RWPE2 (cell line): ENCODE results near the gene ZER1.

ENCODE experiments used
- ATAC-seq: fragments of 200-7000 bp; cut with Tn5 transposase; 3 replicates; pipeline ENCODE4 v1.9.1; 2021; ENCODE audit warnings: low read depth
- DNase-seq: peaks from one replicate; pipeline ENCODE4 v3.0.0-alpha.2; 2020; ENCODE audit warnings: low spot score
- H3K27ac ChIP-seq: fragments of 450-650 bp; 2 replicates; pipeline ENCODE4 v1.5.1; 2017; ENCODE audit warnings: mild to moderate bottlenecking; ENCODE audit not compliant: poor library complexity, severe bottlenecking
- H3K27me3 ChIP-seq: fragments of 250-450 bp; sonication (Bioruptor Pico); 2 replicates; pipeline ENCODE4 v1.5.1; 2021; ENCODE audit warnings: mild to moderate bottlenecking, moderate library complexity; ENCODE audit not compliant: insufficient read depth, poor library complexity, severe bottlenecking
- H3K36me3 ChIP-seq: fragments of 250-450 bp; sonication (Bioruptor Pico); 2 replicates; pipeline ENCODE4 v1.5.1; 2020; ENCODE audit warnings: low read depth, mild to moderate bottlenecking, moderate library complexity
- H3K4me1 ChIP-seq: fragments of 250-450 bp; sonication (Bioruptor Pico); 2 replicates; pipeline ENCODE4 v1.5.1; 2021; ENCODE audit warnings: mild to moderate bottlenecking, moderate library complexity; ENCODE audit not compliant: insufficient read depth, poor library complexity, severe bottlenecking
- H3K4me3 ChIP-seq: fragments of 250-450 bp; sonication (Bioruptor Pico); 2 replicates; pipeline ENCODE4 v1.5.1; 2021; ENCODE audit warnings: mild to moderate bottlenecking, moderate library complexity; ENCODE audit not compliant: severe bottlenecking
- H3K9me3 ChIP-seq: fragments of 250-450 bp; sonication (Bioruptor Pico); 2 replicates; pipeline ENCODE4 v1.5.1; 2021; ENCODE audit warnings: mild to moderate bottlenecking, moderate library complexity; ENCODE audit not compliant: severe bottlenecking
- TF ChIP-seq, protein P1 (sequence below): fragments of 450-650 bp; IDR thresholded peaks from one replicate; pipeline ENCODE4 v1.5.1; 2017; ENCODE audit warnings: mild to moderate bottlenecking, moderate library complexity; ENCODE audit not compliant: poor library complexity, severe bottlenecking

ZER1 gene

DNA sequence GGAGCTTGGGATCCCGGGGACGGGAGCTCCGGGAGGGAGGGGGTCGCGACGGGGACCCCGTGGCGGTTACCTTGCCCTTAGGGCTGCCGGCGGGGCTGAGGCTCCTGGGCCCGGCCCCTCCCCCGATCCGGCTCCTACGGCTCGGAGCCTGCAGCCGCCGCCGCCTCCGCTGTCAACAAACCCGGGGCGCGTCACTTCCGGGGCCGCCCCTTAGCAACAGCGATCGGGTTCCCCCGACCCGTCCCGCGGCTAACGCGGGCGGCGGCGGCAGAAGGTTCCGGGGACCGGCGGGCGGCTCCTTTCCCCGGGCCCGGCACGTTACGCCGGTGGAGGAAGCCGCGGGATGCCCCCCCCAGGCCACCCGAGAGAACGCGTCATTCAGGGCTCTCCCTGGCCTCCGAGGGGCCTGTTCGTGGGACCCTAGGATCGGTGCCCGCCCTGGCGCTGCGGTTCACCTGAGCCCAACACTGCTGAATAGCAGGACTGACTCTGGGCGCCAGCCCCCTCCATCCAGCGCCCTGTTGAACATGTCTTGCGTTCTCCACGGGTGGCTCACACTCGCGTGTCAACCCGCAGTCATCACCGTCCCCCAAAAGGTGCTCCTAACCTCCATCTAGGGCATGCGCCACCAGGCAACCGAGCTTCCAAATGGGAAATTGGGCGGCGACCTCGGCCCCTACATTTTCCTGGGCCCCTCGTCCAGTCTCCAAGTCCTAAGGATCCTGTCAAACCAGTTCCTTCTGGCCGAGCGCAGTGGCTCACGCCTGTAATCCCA is at the start of gene ZER1:
Gene ZER1 (minus strand): TSS at position 183 of the 775 bp plus-strand sequence. CDS start 16,362 bp downstream, outside the sequence.
- H3K9me3 ChIP-seq, result no peaks in the 10 kb centered on the region
- peak within 1 kb of the TSS; percentile 75 for H3K4me3 ChIP-seq
- no peaks in the 10 kb centered on the region for H3K4me1 ChIP-seq
- no peaks in the 10 kb centered on the region for H3K36me3 ChIP-seq
- peak within 1 kb of the TSS; percentile 66 for H3K27ac ChIP-seq
- TF ChIP-seq, protein P1, sequence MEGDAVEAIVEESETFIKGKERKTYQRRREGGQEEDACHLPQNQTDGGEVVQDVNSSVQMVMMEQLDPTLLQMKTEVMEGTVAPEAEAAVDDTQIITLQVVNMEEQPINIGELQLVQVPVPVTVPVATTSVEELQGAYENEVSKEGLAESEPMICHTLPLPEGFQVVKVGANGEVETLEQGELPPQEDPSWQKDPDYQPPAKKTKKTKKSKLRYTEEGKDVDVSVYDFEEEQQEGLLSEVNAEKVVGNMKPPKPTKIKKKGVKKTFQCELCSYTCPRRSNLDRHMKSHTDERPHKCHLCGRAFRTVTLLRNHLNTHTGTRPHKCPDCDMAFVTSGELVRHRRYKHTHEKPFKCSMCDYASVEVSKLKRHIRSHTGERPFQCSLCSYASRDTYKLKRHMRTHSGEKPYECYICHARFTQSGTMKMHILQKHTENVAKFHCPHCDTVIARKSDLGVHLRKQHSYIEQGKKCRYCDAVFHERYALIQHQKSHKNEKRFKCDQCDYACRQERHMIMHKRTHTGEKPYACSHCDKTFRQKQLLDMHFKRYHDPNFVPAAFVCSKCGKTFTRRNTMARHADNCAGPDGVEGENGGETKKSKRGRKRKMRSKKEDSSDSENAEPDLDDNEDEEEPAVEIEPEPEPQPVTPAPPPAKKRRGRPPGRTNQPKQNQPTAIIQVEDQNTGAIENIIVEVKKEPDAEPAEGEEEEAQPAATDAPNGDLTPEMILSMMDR, result no peak
- no peaks in the 10 kb centered on the region for H3K27me3 ChIP-seq
- ATAC-seq (peak; percentile 90), DNase-seq (peak; percentile 91)

DNA sequence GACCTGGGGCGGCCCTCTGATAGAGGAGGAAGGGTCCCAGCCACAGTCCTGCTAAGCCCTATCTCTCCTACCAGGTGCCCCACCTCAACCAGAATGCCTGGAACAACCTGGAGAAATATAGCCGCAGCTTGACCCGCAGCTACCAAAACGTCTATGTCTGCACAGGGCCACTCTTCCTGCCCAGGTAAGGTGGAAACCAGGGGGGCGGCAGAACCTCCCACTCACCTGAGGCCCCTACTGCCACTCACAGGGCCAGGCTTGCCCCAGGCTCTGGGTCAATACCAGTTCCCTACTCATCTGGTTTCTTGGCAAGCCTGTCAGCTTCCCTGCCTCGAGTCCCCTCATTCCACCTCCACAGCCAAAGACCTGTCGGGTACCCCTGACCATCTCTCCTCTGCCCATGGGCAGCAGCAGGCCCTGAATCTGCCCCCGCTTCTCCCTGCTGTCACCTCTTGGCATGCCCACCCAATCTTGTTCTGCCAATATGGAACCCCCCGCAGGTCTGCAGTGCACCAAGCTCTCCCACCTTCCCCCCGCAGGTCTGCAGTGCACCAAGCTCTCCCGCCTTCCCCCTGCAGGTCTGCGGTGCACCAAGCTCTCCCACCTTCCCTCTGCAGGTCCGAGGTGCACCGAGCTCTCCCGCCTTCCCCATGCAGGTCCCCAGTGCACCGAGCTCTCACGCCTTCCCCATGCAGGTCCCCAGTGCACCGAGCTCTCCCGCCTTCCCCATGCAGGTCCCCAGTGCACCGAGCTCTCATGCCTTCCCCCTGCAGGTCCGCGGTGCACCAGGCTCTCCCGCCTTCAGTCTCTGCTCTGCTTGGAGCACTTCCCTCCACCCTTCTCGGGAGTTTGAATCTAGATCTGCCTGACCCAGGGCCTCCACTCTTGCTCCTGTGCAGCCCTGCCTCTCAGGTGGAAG is 49.2 kb upstream of the ZER1 start:
- no peak for ATAC-seq
- H3K27me3 ChIP-seq, result no peaks in the 10 kb centered on the region
- no peaks in the 10 kb centered on the region for H3K4me1 ChIP-seq
- H3K27ac ChIP-seq, result no peak overlapping the region
- peaks cover 32% of the 10 kb centered on the region for H3K36me3 ChIP-seq
- TF ChIP-seq, protein P1, result no peak
- H3K4me3 ChIP-seq, result no peak overlapping the region
- DNase-seq, result no peak
- no peaks in the 10 kb centered on the region for H3K9me3 ChIP-seq

DNA sequence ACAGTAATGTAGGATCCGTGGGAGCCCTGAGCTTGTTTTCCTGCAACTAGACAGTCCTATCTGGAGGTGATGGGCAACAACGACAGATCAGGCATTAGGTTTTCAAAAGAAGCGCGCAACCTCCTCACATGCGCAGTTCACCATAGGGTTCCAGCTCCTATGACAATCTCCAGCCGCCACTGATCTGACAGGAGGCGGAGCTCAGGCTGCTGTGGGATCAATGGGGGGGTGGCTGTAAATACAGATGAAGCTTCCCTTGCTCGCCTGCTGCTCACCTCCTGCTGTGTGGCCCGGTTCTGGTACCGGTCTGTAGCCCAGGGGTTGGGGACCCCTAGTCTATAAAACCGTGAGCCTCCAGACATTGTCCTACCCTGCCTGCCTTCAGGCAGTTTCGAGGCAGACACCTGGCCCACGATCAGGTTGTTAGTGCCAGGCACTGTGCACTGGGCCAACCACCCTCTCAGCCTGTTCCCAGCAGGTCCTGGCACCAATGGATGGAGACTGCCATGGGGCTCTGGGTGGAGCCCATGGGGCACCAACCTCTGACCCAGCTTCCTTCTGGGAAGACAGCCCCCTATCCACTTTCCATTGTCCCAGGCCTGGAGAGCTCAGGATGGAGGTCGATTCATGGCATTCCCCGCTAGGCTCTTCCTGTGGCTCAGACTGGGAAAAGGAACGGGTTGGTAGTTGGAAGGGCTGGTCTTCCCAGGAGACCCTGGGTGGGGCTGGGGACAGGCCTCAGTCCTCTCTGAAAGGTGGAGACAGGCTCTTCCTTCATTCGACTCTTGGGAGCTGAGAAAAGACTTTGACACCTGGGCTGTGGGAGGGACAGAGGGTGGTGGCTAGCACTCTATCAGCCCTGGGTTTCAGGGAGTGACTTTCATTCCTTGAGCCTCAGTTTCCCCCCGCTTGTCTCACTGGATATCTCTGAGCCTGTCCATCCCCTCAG is 48.3 kb upstream of the ZER1 start:
- Histone ChIP-seq H3K36me3 (peaks cover 23% of the 10 kb centered on the region), H3K27ac (no peak overlapping the region), H3K27me3 (no peaks in the 10 kb centered on the region), H3K4me3 (no peak overlapping the region), H3K4me1 (no peaks in the 10 kb centered on the region), H3K9me3 (no peaks in the 10 kb centered on the region)
- TF ChIP-seq, protein P1, result no peak
- ATAC-seq (no peak), DNase-seq (no peak)

DNA sequence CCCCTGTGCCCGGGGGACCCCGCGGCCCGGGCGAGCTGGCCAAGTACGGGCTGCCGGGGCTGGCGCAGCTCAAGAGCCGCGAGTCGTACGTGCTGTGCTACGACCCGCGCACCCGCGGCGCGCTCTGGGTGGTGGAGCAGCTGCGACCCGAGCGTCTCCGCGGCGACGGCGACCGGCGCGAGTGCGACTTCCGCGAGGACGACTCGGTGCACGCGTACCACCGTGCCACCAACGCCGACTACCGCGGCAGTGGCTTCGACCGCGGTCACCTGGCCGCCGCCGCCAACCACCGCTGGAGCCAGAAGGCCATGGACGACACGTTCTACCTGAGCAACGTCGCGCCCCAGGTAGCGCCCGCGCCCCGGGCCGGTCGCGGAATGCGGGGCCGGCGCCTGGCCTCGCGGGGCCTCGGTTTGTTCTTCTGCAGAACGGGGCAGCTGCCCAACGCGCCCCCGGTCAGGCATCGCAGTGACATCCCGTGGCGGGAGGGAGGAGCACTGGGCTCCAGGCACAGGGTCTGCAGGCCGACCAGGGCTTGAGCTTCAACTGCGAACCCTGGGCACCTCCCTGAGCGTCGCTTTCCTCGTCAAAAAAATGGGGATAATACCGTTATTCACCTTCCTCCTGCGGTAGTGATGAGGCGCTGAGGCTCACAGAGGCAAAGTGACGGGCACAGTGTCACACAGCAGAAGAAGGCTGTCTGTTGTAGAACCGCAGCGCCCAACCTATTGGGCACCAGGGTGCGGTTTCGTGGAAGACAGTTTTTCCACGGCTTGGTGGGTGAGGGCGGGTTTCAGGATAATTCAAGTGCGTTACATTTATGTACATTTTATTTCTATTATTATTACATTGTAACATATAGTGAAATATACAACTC is 47.4 kb upstream of the ZER1 start:
- ATAC-seq (peak; percentile 26), DNase-seq (no peak)
- Histone ChIP-seq H3K4me3 (peak overlapping the region; percentile 49), H3K36me3 (peaks cover 15% of the 10 kb centered on the region), H3K27me3 (no peaks in the 10 kb centered on the region), H3K9me3 (no peaks in the 10 kb centered on the region), H3K4me1 (no peaks in the 10 kb centered on the region), H3K27ac (peak overlapping the region; percentile 36)
- TF ChIP-seq, protein P1, result no peak
